ENCODE measurements around the gene MCHR1.

GRCh38 chr22:40668611-40669411 is 10.5 kb upstream of the MCHR1 start:
- TF ChIP-seq ZNF331 (CRISPR knock-in tag; IDR thresholded peaks at IDR 0.05; ENCODE audit: low read depth) (no peak), JUNB (IDR thresholded peaks at IDR 0.05; ENCODE audit: unreplicated experiment) (no peak), CTCF (conservative IDR thresholded peaks at IDR 0.05; ENCODE audit: low read depth in 2 of 2) (no peak)

All from GM23338 (cell line).